HCT116 (cell line): ENCODE results near the gene MAP4K4. TPM values are rescaled to one million over a fixed set of nuclear protein-coding genes. Genes with fewer than 3 reads are reported as not detected.

ENCODE experiments used
- ATAC-seq: fragments of 200-7000 bp; cut with Tn5 transposase; 2 replicates; pipeline ENCODE4 v1.9.1; 2020; ENCODE audit warnings: mild to moderate bottlenecking, moderate library complexity
- BruUV-seq: library from RNA; stranded (reverse); fragments of 400-500 nt; replicated peaks from 2 replicates; lab custom pipeline; 2021; lab: Mats Ljungman, UMichigan
- CTCF ChIA-PET: fragments of 300-600 bp; sonication (Branson Sonifier 250); formaldehyde crosslinking; loops from one replicate; lab custom pipeline; 2021; ENCODE audit warnings: antibody characterized with exemption; lab: Charles Lee
- POLR2A ChIA-PET: fragments of 300-600, 350-600 bp; sonication (Branson Sonifier 250); formaldehyde crosslinking; loops from one replicate; lab custom pipeline; 2021; ENCODE audit warnings: antibody characterized with exemption; lab: Charles Lee
- RAD21 ChIA-PET, 2 experiments: fragments of 300-600 bp; sonication (Branson Sonifier 250); formaldehyde crosslinking; loops; one replicate each; lab custom pipeline; 2023; ENCODE audit warnings: low total read pairs in 2 of 2; ENCODE audit not compliant: uncharacterized antibody in 2 of 2, unreplicated experiment in 2 of 2, low non-redundant PET in 1 of 2; lab: Charles Lee
- DNase-seq: peaks from one replicate; pipeline ENCODE4 v3.0.0-alpha.2; 2010; ENCODE audit warnings: low read depth, low spot score
- H2AFZ ChIP-seq: fragments of 200-600 bp; shearing (Covaris generic), sonication (generic); 2 replicates; pipeline ENCODE4 v1.6.1; 2017; ENCODE audit warnings: low read depth, mixed run types, mixed read lengths, antibody characterized with exemption, low read length; ENCODE audit not compliant: poor library complexity, severe bottlenecking
- H3K27ac ChIP-seq: 2 replicates; pipeline ENCODE4 v1.5.1; 2012; ENCODE audit warnings: low read depth, low read length
- H3K27me3 ChIP-seq: fragments of 200-600 bp; sonication (generic); 2 replicates; pipeline ENCODE4 v1.6.1; 2016; ENCODE audit warnings: mixed run types, low read length, mixed read lengths; ENCODE audit not compliant: insufficient read depth
- H3K36me3 ChIP-seq, 2 experiments: fragments of 200-500 bp in 1 of 2; fragments of 200-600 bp in 1 of 2; sonication (Bioruptor generic) in 1 of 2; sonication (generic) in 1 of 2; 2 replicates each; pipeline versions ENCODE4 v1.5.1 to v1.6.1; 2014 to 2016; ENCODE audit warnings: low read length in 2 of 2, inconsistent platforms in 1 of 2, mixed read lengths in 1 of 2, mixed run types in 1 of 2; ENCODE audit not compliant: insufficient read depth in 2 of 2, control insufficient read depth in 1 of 2
- H3K4me1 ChIP-seq, 2 experiments: fragments of 200-600 bp in 1 of 2; sonication (generic) in 1 of 2; 2 replicates each; pipeline versions ENCODE4 v1.5.1 to v1.6.1; 2012 to 2017; ENCODE audit warnings: low read length in 2 of 2, inconsistent platforms in 1 of 2, mild to moderate bottlenecking in 1 of 2, mixed read lengths in 1 of 2, mixed run types in 1 of 2, moderate library complexity in 1 of 2; ENCODE audit not compliant: insufficient read depth in 2 of 2, control insufficient read depth in 1 of 2
- H3K4me2 ChIP-seq: fragments of 200-600 bp; sonication (generic); 2 replicates; pipeline ENCODE4 v1.6.1; 2017; ENCODE audit warnings: mixed run types, low read length, mixed read lengths
- H3K4me3 ChIP-seq, 2 experiments: fragments of 200-600 bp in 1 of 2; sonication (generic) in 1 of 2; replicated peaks in 1 of 2; 2 replicates each; pipeline ENCODE4 v1.5.1; 2011 to 2016; ENCODE audit warnings: low read length in 2 of 2, control low read depth in 1 of 2, low read depth in 1 of 2, mild to moderate bottlenecking in 1 of 2, mixed read lengths in 1 of 2, mixed run types in 1 of 2
- H3K79me2 ChIP-seq: fragments of 200-600 bp; sonication (generic); 2 replicates; pipeline ENCODE4 v1.6.1; 2017; ENCODE audit warnings: mild to moderate bottlenecking, mixed run types, low read length, moderate library complexity, mixed read lengths; ENCODE audit not compliant: insufficient read depth
- H3K9ac ChIP-seq: fragments of 200-600 bp; sonication (generic); 2 replicates; pipeline ENCODE4 v1.6.1; 2016; ENCODE audit warnings: low read length, mixed read lengths
- H3K9me2 ChIP-seq: fragments of 200-600 bp; sonication (generic), shearing (Covaris generic); 2 replicates; pipeline ENCODE4 v1.6.1; 2017; ENCODE audit warnings: mixed run types, mild to moderate bottlenecking, moderate library complexity; ENCODE audit not compliant: insufficient read depth
- H3K9me3 ChIP-seq, 2 experiments: fragments of 200-500 bp in 1 of 2; fragments of 200-600 bp in 1 of 2; sonication (Bioruptor generic) in 1 of 2; sonication (generic) in 1 of 2; 2 replicates each; pipeline ENCODE4 v1.6.1; 2014 to 2017; ENCODE audit warnings: low read length in 2 of 2, mixed read lengths in 2 of 2, inconsistent platforms in 1 of 2, low read depth in 1 of 2, mild to moderate bottlenecking in 1 of 2, mixed run types in 1 of 2, moderate library complexity in 1 of 2; ENCODE audit not compliant: control insufficient read depth in 1 of 2, insufficient read depth in 1 of 2
- H4K20me1 ChIP-seq: fragments of 200-600 bp; sonication (generic), shearing (Covaris generic); 2 replicates; pipeline ENCODE4 v1.6.1; 2017; ENCODE audit warnings: mixed run types, mild to moderate bottlenecking, moderate library complexity; ENCODE audit not compliant: insufficient read depth
- CBX3 ChIP-seq: IDR thresholded peaks from 2 replicates; pipeline ENCODE4 v1.6.1; 2012; ENCODE audit warnings: low read depth
- EGR1 ChIP-seq: IDR thresholded peaks from 2 replicates; pipeline ENCODE4 v1.6.1; 2012; ENCODE audit warnings: low read depth
- EZH2phosphoT487 ChIP-seq: fragments of 200-600 bp; IDR thresholded peaks from 2 replicates; pipeline ENCODE4 v1.6.1; 2018; ENCODE audit warnings: antibody characterized with exemption, borderline replicate concordance
- POLR2A ChIP-seq: IDR thresholded peaks from 2 replicates; pipeline ENCODE4 v1.7.0; 2011; ENCODE audit warnings: borderline replicate concordance; ENCODE audit not compliant: insufficient read depth, insufficient read length; ENCODE audit errors: extremely low read depth
- RAD21 ChIP-seq: IDR thresholded peaks from 2 replicates; pipeline ENCODE4 v1.6.1; 2012; ENCODE audit warnings: low read depth, mild to moderate bottlenecking
- SIN3A ChIP-seq: IDR thresholded peaks from 2 replicates; pipeline ENCODE4 v1.6.1; 2012; ENCODE audit warnings: low read depth
- SP1 ChIP-seq: IDR thresholded peaks from 2 replicates; pipeline ENCODE4 v1.6.1; 2012; ENCODE audit warnings: low read depth
- SRF ChIP-seq: IDR thresholded peaks from 2 replicates; pipeline ENCODE4 v1.6.1; 2012; ENCODE audit warnings: low read depth
- TCF7L2 ChIP-seq: IDR thresholded peaks from 2 replicates; pipeline ENCODE4 v1.7.0; 2011; ENCODE audit warnings: borderline replicate concordance, inconsistent platforms; ENCODE audit not compliant: insufficient read depth, insufficient read length; ENCODE audit errors: extremely low read depth
- YY1 ChIP-seq: IDR thresholded peaks from 2 replicates; pipeline ENCODE4 v1.6.1; 2011; ENCODE audit warnings: low read length, low read depth, moderate library complexity, mild to moderate bottlenecking; ENCODE audit not compliant: insufficient replicate concordance; ENCODE audit errors: extremely low read depth
- ZFX ChIP-seq: fragments of 450-650 bp; IDR thresholded peaks from 2 replicates; pipeline ENCODE4 v1.6.1; 2017
- ZNF274 ChIP-seq: fragments of 200-500 bp; sonication (Bioruptor generic); IDR thresholded peaks from 2 replicates; pipeline ENCODE4 v1.6.1; 2014; ENCODE audit warnings: mild to moderate bottlenecking, low read depth, low read length, inconsistent platforms
- intact Hi-C: fragments of 100-400 bp; cut with micrococcal nuclease; formaldehyde crosslinking; loops from 2 replicates; pipeline ENCODE4 v1.10.0; 2022
- total RNA-seq: library from RNA; stranded (reverse); gene quantifications from one replicate; pipeline ENCODE4 v1.2.1, GENCODE V29; 2021; ENCODE audit not compliant: unreplicated experiment
- TF ChIP-seq, protein P1 (sequence below): IDR thresholded peaks from 2 replicates; pipeline ENCODE4 v1.6.1; 2012; ENCODE audit warnings: low read depth
- TF ChIP-seq, protein P2 (sequence below), 3 experiments: fragments of 200-600 bp in 1 of 3; sonication (generic) in 1 of 3; IDR thresholded peaks in 2 of 3; conservative IDR thresholded peaks in 1 of 3; 2 replicates each; pipeline ENCODE4 v1.5.1; 2012 to 2017; ENCODE audit warnings: low read depth in 2 of 3, low read length in 2 of 3, antibody characterized with exemption in 1 of 3, borderline replicate concordance in 1 of 3, control low read depth in 1 of 3, mild to moderate bottlenecking in 1 of 3, mixed read lengths in 1 of 3, mixed run types in 1 of 3, moderate library complexity in 1 of 3; ENCODE audit not compliant: insufficient read depth in 1 of 3
- TF ChIP-seq, protein P3 (sequence below): IDR thresholded peaks from 2 replicates; pipeline ENCODE4 v1.6.1; 2012
- TF ChIP-seq, protein P4 (sequence below): IDR thresholded peaks from 2 replicates; pipeline ENCODE4 v1.6.1; 2011; ENCODE audit warnings: mild to moderate bottlenecking, low read length, moderate library complexity; ENCODE audit not compliant: insufficient replicate concordance; ENCODE audit errors: extremely low read depth

The MAP4K4 gene
- total RNA-seq, 1 experiment from 2014 or later: 62.3 TPM

DNA sequence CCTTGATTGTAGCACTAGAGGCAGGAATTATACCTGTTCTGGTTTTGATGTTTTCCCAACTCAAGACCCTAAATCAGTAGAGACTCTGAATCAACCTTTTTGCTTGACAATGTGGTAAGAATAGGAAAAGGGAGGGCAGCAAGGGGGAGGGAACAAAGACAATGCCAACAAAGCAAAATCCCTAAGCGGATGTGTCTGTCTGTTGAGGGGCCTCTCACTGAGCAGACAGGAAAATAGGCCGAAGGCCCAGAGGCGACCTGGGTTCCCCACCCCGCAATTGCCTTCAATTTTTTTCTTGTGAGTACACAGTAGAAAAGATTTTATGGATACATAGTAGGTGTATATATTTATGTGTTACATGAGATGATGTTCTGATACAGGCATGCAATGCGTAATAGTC, 75.6 kb downstream of the MAP4K4 start:
- no peak overlapping the region for H2AFZ ChIP-seq
- H3K36me3 ChIP-seq: no peaks in the 10 kb centered on the region
- RAD21 ChIA-PET: no interaction called here
- TF ChIP-seq ZNF274 (no peak), YY1 (no peak), EGR1 (no peak), ZFX (no peak), SIN3A (no peak), SRF (no peak), CBX3 (no peak), EZH2phosphoT487 (no peak), TCF7L2 (no peak), RAD21 (no peak), SP1 (no peak), POLR2A (no peak)
- TF ChIP-seq, protein P1, sequence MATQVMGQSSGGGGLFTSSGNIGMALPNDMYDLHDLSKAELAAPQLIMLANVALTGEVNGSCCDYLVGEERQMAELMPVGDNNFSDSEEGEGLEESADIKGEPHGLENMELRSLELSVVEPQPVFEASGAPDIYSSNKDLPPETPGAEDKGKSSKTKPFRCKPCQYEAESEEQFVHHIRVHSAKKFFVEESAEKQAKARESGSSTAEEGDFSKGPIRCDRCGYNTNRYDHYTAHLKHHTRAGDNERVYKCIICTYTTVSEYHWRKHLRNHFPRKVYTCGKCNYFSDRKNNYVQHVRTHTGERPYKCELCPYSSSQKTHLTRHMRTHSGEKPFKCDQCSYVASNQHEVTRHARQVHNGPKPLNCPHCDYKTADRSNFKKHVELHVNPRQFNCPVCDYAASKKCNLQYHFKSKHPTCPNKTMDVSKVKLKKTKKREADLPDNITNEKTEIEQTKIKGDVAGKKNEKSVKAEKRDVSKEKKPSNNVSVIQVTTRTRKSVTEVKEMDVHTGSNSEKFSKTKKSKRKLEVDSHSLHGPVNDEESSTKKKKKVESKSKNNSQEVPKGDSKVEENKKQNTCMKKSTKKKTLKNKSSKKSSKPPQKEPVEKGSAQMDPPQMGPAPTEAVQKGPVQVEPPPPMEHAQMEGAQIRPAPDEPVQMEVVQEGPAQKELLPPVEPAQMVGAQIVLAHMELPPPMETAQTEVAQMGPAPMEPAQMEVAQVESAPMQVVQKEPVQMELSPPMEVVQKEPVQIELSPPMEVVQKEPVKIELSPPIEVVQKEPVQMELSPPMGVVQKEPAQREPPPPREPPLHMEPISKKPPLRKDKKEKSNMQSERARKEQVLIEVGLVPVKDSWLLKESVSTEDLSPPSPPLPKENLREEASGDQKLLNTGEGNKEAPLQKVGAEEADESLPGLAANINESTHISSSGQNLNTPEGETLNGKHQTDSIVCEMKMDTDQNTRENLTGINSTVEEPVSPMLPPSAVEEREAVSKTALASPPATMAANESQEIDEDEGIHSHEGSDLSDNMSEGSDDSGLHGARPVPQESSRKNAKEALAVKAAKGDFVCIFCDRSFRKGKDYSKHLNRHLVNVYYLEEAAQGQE: no peak
- TF ChIP-seq, protein P2, sequence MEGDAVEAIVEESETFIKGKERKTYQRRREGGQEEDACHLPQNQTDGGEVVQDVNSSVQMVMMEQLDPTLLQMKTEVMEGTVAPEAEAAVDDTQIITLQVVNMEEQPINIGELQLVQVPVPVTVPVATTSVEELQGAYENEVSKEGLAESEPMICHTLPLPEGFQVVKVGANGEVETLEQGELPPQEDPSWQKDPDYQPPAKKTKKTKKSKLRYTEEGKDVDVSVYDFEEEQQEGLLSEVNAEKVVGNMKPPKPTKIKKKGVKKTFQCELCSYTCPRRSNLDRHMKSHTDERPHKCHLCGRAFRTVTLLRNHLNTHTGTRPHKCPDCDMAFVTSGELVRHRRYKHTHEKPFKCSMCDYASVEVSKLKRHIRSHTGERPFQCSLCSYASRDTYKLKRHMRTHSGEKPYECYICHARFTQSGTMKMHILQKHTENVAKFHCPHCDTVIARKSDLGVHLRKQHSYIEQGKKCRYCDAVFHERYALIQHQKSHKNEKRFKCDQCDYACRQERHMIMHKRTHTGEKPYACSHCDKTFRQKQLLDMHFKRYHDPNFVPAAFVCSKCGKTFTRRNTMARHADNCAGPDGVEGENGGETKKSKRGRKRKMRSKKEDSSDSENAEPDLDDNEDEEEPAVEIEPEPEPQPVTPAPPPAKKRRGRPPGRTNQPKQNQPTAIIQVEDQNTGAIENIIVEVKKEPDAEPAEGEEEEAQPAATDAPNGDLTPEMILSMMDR (IDR thresholded peaks at IDR 0.05 in 2 of 3, conservative IDR thresholded peaks at IDR 0.05 in 1 of 3; ENCODE audit: borderline replicate concordance in 1 of 3, insufficient read depth in 1 of 3, low read depth in 2 of 3, low read length in 2 of 3): no peak
- TF ChIP-seq, protein P3, sequence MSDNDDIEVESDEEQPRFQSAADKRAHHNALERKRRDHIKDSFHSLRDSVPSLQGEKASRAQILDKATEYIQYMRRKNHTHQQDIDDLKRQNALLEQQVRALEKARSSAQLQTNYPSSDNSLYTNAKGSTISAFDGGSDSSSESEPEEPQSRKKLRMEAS: no peak
- TF ChIP-seq, protein P4, sequence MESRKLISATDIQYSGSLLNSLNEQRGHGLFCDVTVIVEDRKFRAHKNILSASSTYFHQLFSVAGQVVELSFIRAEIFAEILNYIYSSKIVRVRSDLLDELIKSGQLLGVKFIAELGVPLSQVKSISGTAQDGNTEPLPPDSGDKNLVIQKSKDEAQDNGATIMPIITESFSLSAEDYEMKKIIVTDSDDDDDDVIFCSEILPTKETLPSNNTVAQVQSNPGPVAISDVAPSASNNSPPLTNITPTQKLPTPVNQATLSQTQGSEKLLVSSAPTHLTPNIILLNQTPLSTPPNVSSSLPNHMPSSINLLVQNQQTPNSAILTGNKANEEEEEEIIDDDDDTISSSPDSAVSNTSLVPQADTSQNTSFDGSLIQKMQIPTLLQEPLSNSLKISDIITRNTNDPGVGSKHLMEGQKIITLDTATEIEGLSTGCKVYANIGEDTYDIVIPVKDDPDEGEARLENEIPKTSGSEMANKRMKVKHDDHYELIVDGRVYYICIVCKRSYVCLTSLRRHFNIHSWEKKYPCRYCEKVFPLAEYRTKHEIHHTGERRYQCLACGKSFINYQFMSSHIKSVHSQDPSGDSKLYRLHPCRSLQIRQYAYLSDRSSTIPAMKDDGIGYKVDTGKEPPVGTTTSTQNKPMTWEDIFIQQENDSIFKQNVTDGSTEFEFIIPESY: no peak
- no peaks in the 10 kb centered on the region for H3K27me3 ChIP-seq
- H3K9me3 ChIP-seq: no peaks in the 10 kb centered on the region
- peaks cover 91% of the 10 kb centered on the region for H3K79me2 ChIP-seq
- no peak overlapping the region for H3K4me3 ChIP-seq
- CTCF ChIA-PET: no interaction called here
- POLR2A ChIA-PET: no interaction called here
- H3K9ac ChIP-seq: no peak overlapping the region
- DNase-seq (no peak), ATAC-seq (no peak)
- intact Hi-C loops: loop anchor here (5.0 kb wide), 1 partner anchor 59 kb away; no protein-coding TSS in a partner anchor
- no peak overlapping the region for H3K27ac ChIP-seq
- H3K4me2 ChIP-seq: no peak overlapping the region
- H4K20me1 ChIP-seq: no peaks in the 10 kb centered on the region
- peaks cover 0 to 14% of the 10 kb centered on the region in 2 experiments; a peak in 2 of 4 replicates for H3K4me1 ChIP-seq
- no peaks in the 10 kb centered on the region for H3K9me2 ChIP-seq
- BruUV-seq: no TSS peak
